ENCODE results near the gene RERG.

Gene RERG

GRCh38 chr12:15216036-15216889, 5.0 kb downstream of the RERG start:
- Histone ChIP-seq H3K27me3 (ENCODE audit: low read length) (no peaks in the 10 kb centered on the region), H4K20me1 (ENCODE audit: low read depth, low read length) (no peaks in the 10 kb centered on the region)
- no peak for TF ChIP-seq CTCF (IDR thresholded peaks at IDR 0.05; ENCODE audit: insufficient read depth, low read length, poor library complexity, severe bottlenecking)
- no peak for TF ChIP-seq EZH2phosphoT487 (conservative IDR thresholded peaks at IDR 0.05; ENCODE audit: low read length)

GRCh38 chr12:15214851-15215601, 6.2 kb downstream of the RERG start:
- H3K9ac ChIP-seq (ENCODE audit: low read length): no peak overlapping the region
- TF ChIP-seq EZH2phosphoT487 (conservative IDR thresholded peaks at IDR 0.05; ENCODE audit: low read length): no peak
- TF ChIP-seq CTCF (IDR thresholded peaks at IDR 0.05; ENCODE audit: insufficient read depth, low read length, poor library complexity, severe bottlenecking): no peak
- H3K36me3 ChIP-seq (ENCODE audit: low read length): no peaks in the 10 kb centered on the region
- H3K9me3 ChIP-seq (ENCODE audit: insufficient read depth, low read length): no peaks in the 10 kb centered on the region; the same call in 1 of the 2 replicates
- no peaks in the 10 kb centered on the region for H4K20me1 ChIP-seq (ENCODE audit: low read depth, low read length)
- no peak overlapping the region for H3K4me2 ChIP-seq (ENCODE audit: low read depth, low read length, poor library complexity, severe bottlenecking)
- no peak overlapping the region for H3K27ac ChIP-seq (ENCODE audit: low read depth, low read length)
- H3K4me3 ChIP-seq (ENCODE audit: insufficient read depth, low read length, poor library complexity, severe bottlenecking): no peak overlapping the region
- H3F3A ChIP-seq (ENCODE audit: insufficient read depth): no peaks in the 10 kb centered on the region
- H3K9me2 ChIP-seq (replicated peaks; ENCODE audit: insufficient read depth, low read length): no peaks in the 10 kb centered on the region
- H2AFZ ChIP-seq (ENCODE audit: low read depth, low read length, severe bottlenecking): no peak overlapping the region
- H3K79me2 ChIP-seq (ENCODE audit: insufficient read depth, low read length): no peaks in the 10 kb centered on the region
- H3K27me3 ChIP-seq (ENCODE audit: low read length): no peaks in the 10 kb centered on the region

More at GRCh38 chr12:15216036-15216889, 5.0 kb downstream of the RERG start:
- Histone ChIP-seq H3K4me3 (ENCODE audit: insufficient read depth, low read length, poor library complexity, severe bottlenecking) (no peak overlapping the region), H2AFZ (ENCODE audit: low read depth, low read length, severe bottlenecking) (no peak overlapping the region), H3F3A (ENCODE audit: insufficient read depth) (no peaks in the 10 kb centered on the region), H3K36me3 (ENCODE audit: low read length) (no peaks in the 10 kb centered on the region), H3K27ac (ENCODE audit: low read depth, low read length) (no peak overlapping the region), H3K79me2 (ENCODE audit: insufficient read depth, low read length) (no peaks in the 10 kb centered on the region), H3K9me2 (replicated peaks; ENCODE audit: insufficient read depth, low read length) (no peaks in the 10 kb centered on the region), H3K9me3 (ENCODE audit: insufficient read depth, low read length) (no peaks in the 10 kb centered on the region; the same call in 1 of the 2 replicates), H3K9ac (ENCODE audit: low read length) (no peak overlapping the region), H3K4me2 (ENCODE audit: low read depth, low read length, poor library complexity, severe bottlenecking) (no peak overlapping the region)

GRCh38 chr12:15212930-15213329, 8.3 kb downstream of the RERG start:
- Histone ChIP-seq H3K4me3 (ENCODE audit: insufficient read depth, low read length, poor library complexity, severe bottlenecking) (no peak overlapping the region), H3K79me2 (ENCODE audit: insufficient read depth, low read length) (no peaks in the 10 kb centered on the region), H3K36me3 (ENCODE audit: low read length) (no peaks in the 10 kb centered on the region), H3K9ac (ENCODE audit: low read length) (no peak overlapping the region), H4K20me1 (ENCODE audit: low read depth, low read length) (no peaks in the 10 kb centered on the region), H3F3A (ENCODE audit: insufficient read depth) (no peaks in the 10 kb centered on the region), H3K9me3 (ENCODE audit: insufficient read depth, low read length) (no peaks in the 10 kb centered on the region; the same call in 1 of the 2 replicates), H3K4me2 (ENCODE audit: low read depth, low read length, poor library complexity, severe bottlenecking) (no peak overlapping the region), H2AFZ (ENCODE audit: low read depth, low read length, severe bottlenecking) (no peak overlapping the region), H3K9me2 (replicated peaks; ENCODE audit: insufficient read depth, low read length) (no peaks in the 10 kb centered on the region), H3K27me3 (ENCODE audit: low read length) (no peaks in the 10 kb centered on the region), H3K27ac (ENCODE audit: low read depth, low read length) (no peak overlapping the region)
- TF ChIP-seq EZH2phosphoT487 (conservative IDR thresholded peaks at IDR 0.05; ENCODE audit: low read length) (no peak), CTCF (IDR thresholded peaks at IDR 0.05; ENCODE audit: insufficient read depth, low read length, poor library complexity, severe bottlenecking) (no peak)

All from SU-DHL-6 (cell line).